Ovary (tissue), 9 donors: ENCODE results near the gene HOXD9. TPM values are rescaled to one million over a fixed set of nuclear protein-coding genes. Genes with fewer than 3 reads are reported as not detected.

Experiments used
- DNase-seq, 5 donors: peaks; one replicate each; pipeline ENCODE4 v3.0.0-alpha.2; 2019 to 2020
- H3K27ac ChIP-seq, 2 donors: fragments of 200-600 bp; one replicate each; pipeline versions ENCODE4 v1.5.1 to v1.8.0; 2019 to 2022
- H3K27me3 ChIP-seq: fragments of 200-600 bp; one replicate; pipeline ENCODE4 v1.8.0; 2022
- H3K36me3 ChIP-seq: fragments of 200-600 bp; sonication (generic); one replicate; pipeline ENCODE4 v1.5.1; 2019
- H3K4me1 ChIP-seq: one replicate; pipeline ENCODE4 v1.8.1; 2013; ENCODE audit warnings: mild to moderate bottlenecking, moderate library complexity; ENCODE audit not compliant: insufficient read depth
- H3K4me3 ChIP-seq: fragments of 200-600 bp; sonication (generic); one replicate; pipeline ENCODE4 v1.5.1; 2017
- H3K9me3 ChIP-seq, 2 donors: fragments of 200-600 bp in 1 of 2; sonication (generic) in 1 of 2; one replicate each; pipeline versions ENCODE4 v1.5.1 to v1.8.1; 2013 to 2019; ENCODE audit warnings: mild to moderate bottlenecking in 1 of 2, moderate library complexity in 1 of 2
- CTCF ChIP-seq, 3 donors: fragments of 450-650 bp in 2 of 3; fragments of 200-600 bp in 1 of 3; IDR thresholded peaks; one replicate each; pipeline versions ENCODE4 v1.5.1 to v1.8.0; 2016 to 2022; ENCODE audit warnings: antibody characterized with exemption in 3 of 3, mild to moderate bottlenecking in 1 of 3
- EP300 ChIP-seq: sonication (generic); formaldehyde crosslinking; IDR thresholded peaks from one replicate; pipeline ENCODE4 v1.6.1; 2017; ENCODE audit warnings: antibody characterized with exemption
- POLR2A ChIP-seq: fragments of 450-650 bp; IDR thresholded peaks from one replicate; pipeline ENCODE4 v1.6.1; 2017; ENCODE audit warnings: antibody characterized with exemption, mild to moderate bottlenecking, moderate library complexity
- WGBS, 3 donors: extraction: QIAGEN DNeasy Blood & Tissue Kit in 1 of 3; methylation state at CpG; one replicate each; pipeline versions ENCODE4 v1.1.5 to v1.1.7; 2013 to 2017; 5-methylcytosine and 5-hydroxymethylcytosine counted together
- intact Hi-C, 4 donors: fragments of 100-400 bp; cut with DNase I; formaldehyde crosslinking; loops; one replicate each; pipeline versions ENCODE4 v1.11.0 to v1.15.1; 2022 to 2023
- microRNA counts: library from miRNA; unstranded; fragments of <30 nt; microRNA quantifications from one replicate; lab custom pipeline; 2016
- microRNA-seq, 3 donors: library from miRNA; unstranded; fragments of <30 nt; microRNA quantifications; one replicate each; pipeline versions ENCODE4 to v1.2.0, GENCODE V29; 2019 to 2020
- polyA plus RNA-seq, 2 donors: library from polyadenylated mRNA; stranded (reverse); fragments of 200-250 nt in 1 of 2; fragments of 350-450 nt in 1 of 2; fragmentation: Illumina TruSeq in 1 of 2; extraction: RNeasy Lipid Tissue Mini Kit (QIAGEN cat#74804) in 1 of 2; gene quantifications; one replicate each; pipeline ENCODE4 v1.2.3, GENCODE V29; 2013 to 2014
- small RNA-seq: library from RNA; depleted of rRNA; stranded (forward); fragments of <200 nt; gene quantifications from one replicate; pipeline ENCODE3, GENCODE V24; 2016
- total RNA-seq, 7 donors: library from RNA; depleted of rRNA in 2 of 7; stranded (reverse); fragments of >200 nt in 2 of 7; fragmentation: NEBNext Ultra II Directional in 3 of 7; extraction: Animal tissue kit (Norgen Biotek cat#: 25700) in 3 of 7; gene quantifications; one replicate each; pipeline versions ENCODE4 v1.1.0 to v1.2.4, GENCODE V29; 2016 to 2023
- donor health status: DM: no; HTN: no; CAD: no; lungs with moderate emphysema.
- donor health status: DM: no; HTN: no; CAD: no.
- donor health status: Bipolar disorder and iron deficiency.
- donor health status: DM: yes; HTN: yes; CAD: no.
- donor health status: DM: no; HTN: no; CAD: no.
- donor health status: DM: yes; HTN: yes; CAD: no.

Gene HOXD9
- total and polyA plus RNA-seq, 9 donors: 9.7 to 20.6 (median 12.8) TPM

GRCh38 chr2:176173567-176174381 lies 51.3 kb downstream of the HOXD9 start:
- intact Hi-C loops: no loop called here
- Histone ChIP-seq H3K4me1 (peaks cover 3% of the 10 kb centered on the region), H3K36me3 (no peaks in the 10 kb centered on the region), H3K4me3 (peak overlapping the region; percentile 30), H3K27me3 (no peaks in the 10 kb centered on the region), H3K27ac (peak overlapping the region in 1 of 2 donors; percentile 82), H3K9me3 (no peaks in the 10 kb centered on the region)
- 18 to 55% (median 44%) methylated on average over 7 of the region's 7 CpGs for WGBS, 3 donors
- no peak for DNase-seq
- no peak for TF ChIP-seq CTCF (IDR thresholded peaks at IDR 0.05)
- TF ChIP-seq EP300: no peak

- DNase-seq: peak in 4 of 5 donors; percentile 33 to 42 (median 38)
- Histone ChIP-seq H3K27me3 (no peaks in the 10 kb centered on the region), H3K4me3 (peak overlapping the region; percentile 30), H3K27ac (peak overlapping the region in 1 of 2 donors; percentile 82), H3K36me3 (no peaks in the 10 kb centered on the region), H3K4me1 (peaks cover 3% of the 10 kb centered on the region), H3K9me3 (no peaks in the 10 kb centered on the region)
- TF ChIP-seq EP300 (no peak), CTCF (IDR thresholded peaks at IDR 0.05) (no peak), POLR2A (no peak)
- WGBS, 3 donors: 4 to 21% (median 20%) methylated on average over 14 of the region's 14 CpGs
- intact Hi-C loops: no loop called here
These were observed 51.9 kb downstream of the HOXD9 start for GRCh38 chr2:176174382-176174823.

MicroRNAs within 50 kb of the gene (microRNA counts, 767-probe panel; counts per million panel counts)
- microRNA hsa-miR-10b-5p (lab: Ali Mortazavi, UCI): 5,961 counts per million, percentile 97 among the panel's probes with 10 or more counts

Small RNA genes within 50 kb of the gene (microRNA-seq; reads per million reads assigned to microRNA genes)
- gene MIR10B: 42,567 to 76,742 (median 57,286) reads per million in 3 donors

Small RNA genes within 50 kb of the gene (small RNA-seq; reads per million reads assigned to genes)
- gene MIR10B: 520,437 reads per million, percentile 100 among the genes with 10 or more reads in this experiment

Other genes with a start within 250 kb of the HOXD9 start
- gene LNPK, start 120.5 kb upstream of the HOXD9 start, total RNA-seq: 10 to 100 TPM; 11.3 to 40.3 (median 29.6) TPM
- 10 to 100 TPM in 1 of 2 donors, 1 to 10 TPM in 1; 5.4 to 13.5 TPM for gene LNPK, start 120.5 kb upstream of the HOXD9 start, polyA plus RNA-seq
- not detected for gene EVX2, start 38.8 kb upstream of the HOXD9 start, total RNA-seq
- gene EVX2, start 38.8 kb upstream of the HOXD9 start, polyA plus RNA-seq: not detected
- not detected for gene HOXD13, start 30.0 kb upstream of the HOXD9 start, total RNA-seq
- not detected for gene HOXD13, start 30.0 kb upstream of the HOXD9 start, polyA plus RNA-seq
- gene HOXD12, start 22.9 kb upstream of the HOXD9 start, total RNA-seq: not detected
- gene HOXD12, start 22.9 kb upstream of the HOXD9 start, polyA plus RNA-seq: not detected
- 1 to 10 TPM in 2 of 7 donors, under 1 TPM in 1, not detected in 4; 0.61 to 1.3 (median 1.1) TPM for gene HOXD11, start 15.4 kb upstream of the HOXD9 start, total RNA-seq
- gene HOXD11, start 15.4 kb upstream of the HOXD9 start, polyA plus RNA-seq: under 1 TPM; 0.07 to 0.48 TPM
- 1 to 10 TPM in 4 of 7 donors, under 1 TPM in 3; 0.38 to 3.2 (median 1.0) TPM for gene HOXD10, start 5.9 kb upstream of the HOXD9 start, total RNA-seq
- 1 to 10 TPM; 1.1 to 8.1 TPM for gene HOXD10, start 5.9 kb upstream of the HOXD9 start, polyA plus RNA-seq
- gene HOXD8, start 7.0 kb downstream of the HOXD9 start, total RNA-seq: 10 to 100 TPM; 29.2 to 46.8 (median 33.1) TPM
- 10 to 100 TPM; 36.9 to 50.6 TPM for gene HOXD8, start 7.0 kb downstream of the HOXD9 start, polyA plus RNA-seq
- gene HOXD4, start 28.8 kb downstream of the HOXD9 start, total RNA-seq: 10 to 100 TPM in 6 of 7 donors, 1 to 10 TPM in 1; 6.2 to 16.5 (median 12.7) TPM
- 10 to 100 TPM in 1 of 2 donors, 1 to 10 TPM in 1; 8.3 to 11.0 TPM for gene HOXD4, start 28.8 kb downstream of the HOXD9 start, polyA plus RNA-seq
- gene HOXD3, start 34.6 kb downstream of the HOXD9 start, total RNA-seq: 10 to 100 TPM; 12.5 to 18.7 (median 16.5) TPM
- 10 to 100 TPM in 1 of 2 donors, 1 to 10 TPM in 1; 6.7 to 10.1 TPM for gene HOXD3, start 34.6 kb downstream of the HOXD9 start, polyA plus RNA-seq
- 1 to 10 TPM in 1 of 7 donors, under 1 TPM in 6; 0.23 to 5.3 (median 0.52) TPM for gene HOXD1, start 65.9 kb downstream of the HOXD9 start, total RNA-seq
- under 1 TPM; 0.58 to 0.76 TPM for gene HOXD1, start 65.9 kb downstream of the HOXD9 start, polyA plus RNA-seq
- gene MTX2, start 146.7 kb downstream of the HOXD9 start, total RNA-seq: 10 to 100 TPM; 15.2 to 24.4 (median 18.4) TPM
- gene MTX2, start 146.7 kb downstream of the HOXD9 start, polyA plus RNA-seq: 10 to 100 TPM; 24.8 to 36.8 TPM